HepG2 (cell line): Measurements from ENCODE around the gene BAMBI. TPM values are rescaled to one million over a fixed set of nuclear protein-coding genes. Genes with fewer than 3 reads are reported as not detected.

Experiments used
- ATAC-seq: fragments of 200-7000 bp; cut with Tn5 transposase; 3 replicates; pipeline ENCODE4 v1.9.1; 2020; ENCODE audit warnings: mild to moderate bottlenecking, moderate library complexity
- BruUV-seq: library from RNA; stranded (reverse); fragments of 400-500 nt; replicated peaks from 2 replicates; lab custom pipeline; 2021; lab: Mats Ljungman, UMichigan
- CTCF ChIA-PET: fragments of 300-600 bp; formaldehyde crosslinking; extraction: SDS; loops from one replicate; lab custom pipeline; 2021; ENCODE audit warnings: low total read pairs, inconsistent platforms, low intra/inter-chr PET ratio; lab: Yijun Ruan, JAX
- POLR2A ChIA-PET: fragments of 350-600 bp; sonication (Branson Sonifier 250); formaldehyde crosslinking; loops from one replicate; lab custom pipeline; 2020; ENCODE audit warnings: antibody characterized with exemption, inconsistent platforms; lab: Yijun Ruan, JAX
- DNase-seq: peaks from one replicate; pipeline ENCODE4 v3.0.0-alpha.2; 2015; ENCODE audit warnings: low spot score
- FAIRE-seq: peaks from 3 replicates; lab custom pipeline; 2011; peaks lifted over from hg19 to GRCh38; lab: Jason Lieb, UNC
- H2AFZ ChIP-seq: one replicate; pipeline ENCODE4 v1.6.1; 2011; ENCODE audit warnings: low read length, inconsistent platforms
- H3K27ac ChIP-seq: fragments of 300-600 bp; 3 replicates; pipeline ENCODE4 v1.8.0; 2011; ENCODE audit warnings: mixed run types, mild to moderate bottlenecking, mixed read lengths, low read length, inconsistent platforms; ENCODE audit not compliant: insufficient read depth; ENCODE audit errors: extremely low read length
- H3K27me3 ChIP-seq, 2 experiments: fragments of 200-600 bp in 1 of 2; 2 replicates in 1 of 2; 3 replicates in 1 of 2; pipeline versions ENCODE4 v1.6.0 to v1.8.0; 2011; ENCODE audit warnings: low read length in 2 of 2, mild to moderate bottlenecking in 2 of 2, moderate library complexity in 2 of 2, inconsistent platforms in 1 of 2; ENCODE audit not compliant: insufficient read depth in 2 of 2, control insufficient read depth in 1 of 2
- H3K36me3 ChIP-seq, 2 experiments: fragments of 200-600 bp in 1 of 2; replicated peaks in 1 of 2; 2 replicates in 1 of 2; 3 replicates in 1 of 2; pipeline versions ENCODE4 v1.5.1 to v1.8.0; 2011; ENCODE audit warnings: low read length in 2 of 2, inconsistent platforms in 1 of 2; ENCODE audit not compliant: insufficient read depth in 2 of 2, control insufficient read depth in 1 of 2
- H3K4me1 ChIP-seq: 2 replicates; pipeline ENCODE4 v1.5.1; 2012; ENCODE audit warnings: low read length, inconsistent platforms; ENCODE audit not compliant: insufficient read depth
- H3K4me2 ChIP-seq: 2 replicates; pipeline ENCODE4 v1.6.0; 2011; ENCODE audit warnings: low read depth, low read length, inconsistent platforms
- H3K4me3 ChIP-seq, 3 experiments: fragments of 200-600 bp in 1 of 3; sonication (generic), shearing (Covaris generic) in 1 of 3; replicated peaks in 1 of 3; 2 replicates each; pipeline ENCODE4 v1.5.1; 2011 to 2016; ENCODE audit warnings: low read length in 3 of 3, inconsistent platforms in 2 of 3, low read depth in 2 of 3, mild to moderate bottlenecking in 2 of 3, control low read depth in 1 of 3, mixed read lengths in 1 of 3; ENCODE audit not compliant: insufficient read depth in 1 of 3
- H3K79me2 ChIP-seq: one replicate; pipeline ENCODE4 v1.6.1; 2011; ENCODE audit warnings: low read length, inconsistent platforms; ENCODE audit not compliant: insufficient read depth
- H3K9ac ChIP-seq: 2 replicates; pipeline ENCODE4 v1.6.0; 2011; ENCODE audit warnings: mild to moderate bottlenecking, low read depth, low read length, inconsistent platforms; ENCODE audit not compliant: insufficient read depth
- H3K9me3 ChIP-seq: 2 replicates; pipeline ENCODE4 v1.5.1; 2012; ENCODE audit warnings: mild to moderate bottlenecking, low read length
- H4K20me1 ChIP-seq: 2 replicates; pipeline ENCODE4 v1.6.0; 2011; ENCODE audit warnings: inconsistent platforms, mild to moderate bottlenecking, low read length, moderate library complexity; ENCODE audit not compliant: insufficient read depth
- DPF2 ChIP-seq: sonication (generic); formaldehyde crosslinking; IDR thresholded peaks from 2 replicates; pipeline ENCODE4 v1.4.0; 2020; ENCODE audit warnings: mild to moderate bottlenecking, low read depth, missing genetic modification reagents, borderline replicate concordance
- EZH2 ChIP-seq: conservative IDR thresholded peaks from 2 replicates; pipeline ENCODE4 v1.6.1; 2012; ENCODE audit warnings: mild to moderate bottlenecking, low read depth, low read length, moderate library complexity
- FOSL2 ChIP-seq: sonication (generic); formaldehyde crosslinking; IDR thresholded peaks from 2 replicates; pipeline ENCODE4 v1.4.0; 2020; ENCODE audit warnings: missing genetic modification reagents
- SYNCRIP ChIP-seq: fragments of 200-400 bp; formaldehyde crosslinking; IDR thresholded peaks from 2 replicates; pipeline ENCODE4 v1.6.1; 2018; ENCODE audit warnings: mild to moderate bottlenecking, low read depth, low read length; ENCODE audit not compliant: insufficient read depth
- ZNF746 ChIP-seq: sonication (generic); formaldehyde crosslinking; IDR thresholded peaks from 2 replicates; pipeline ENCODE4 v1.8.0; 2022; ENCODE audit warnings: mild to moderate bottlenecking, missing genetic modification reagents
- WGBS: methylation state at CpG from one replicate; pipeline ENCODE4 v1.1.6; 2017; ENCODE audit warnings: low lambda C conversion rate; 5-methylcytosine and 5-hydroxymethylcytosine counted together
- in situ Hi-C: cut with HindIII; loops from 2 replicates; pipeline ENCODE4 v1.10.0; 2017; ENCODE audit warnings: low pct_unique_long_range_greater_than_20kb; ENCODE audit not compliant: extremely low pct_ligation_motif_present
- intact Hi-C: fragments of 100-400 bp; cut with micrococcal nuclease; formaldehyde crosslinking; loops from one replicate; pipeline ENCODE4 v1.10.0; 2022; ENCODE audit not compliant: unreplicated experiment
- polyA plus RNA-seq, 8 experiments: library from polyadenylated mRNA; depleted of rRNA in 3 of 8; stranded (reverse) in 7 of 8; unstranded in 1 of 8; fragments of >200 nt; fragmentation: Illumina TruSeq in 4 of 8; extraction: Trizol in 4 of 8; gene quantifications; 2 replicates each; pipeline versions ENCODE4 v1.2.1 to v1.2.3, GENCODE V29; 2011 to 2016; ENCODE audit warnings: low read depth in 4 of 8, missing spikeins in 1 of 8, mixed read lengths in 1 of 8; ENCODE audit not compliant: insufficient read depth in 1 of 8
- total RNA-seq, 5 experiments: library from RNA; depleted of rRNA; stranded (reverse); fragments of >200 nt; fragmentation: Illumina TruSeq; extraction: Trizol; gene quantifications; 2 replicates each; pipeline ENCODE4 v1.2.3, GENCODE V29; 2016; ENCODE audit warnings: low read depth in 1 of 5
- TF ChIP-seq, protein P1 (sequence below): sonication (generic); formaldehyde crosslinking; IDR thresholded peaks from 2 replicates; pipeline ENCODE4 v1.8.0; 2022; ENCODE audit warnings: mild to moderate bottlenecking, missing genetic modification reagents, borderline replicate concordance
- TF ChIP-seq, protein P2 (sequence below): sonication (generic); IDR thresholded peaks from 2 replicates; pipeline ENCODE4 v1.6.1; 2016; ENCODE audit warnings: low read depth, borderline replicate concordance
- TF ChIP-seq, protein P3 (sequence below): sonication (generic); formaldehyde crosslinking; IDR thresholded peaks from 2 replicates; pipeline ENCODE4 v1.4.0; 2020; ENCODE audit warnings: missing genetic modification reagents
- TF ChIP-seq, protein P4 (sequence below): sonication (generic); formaldehyde crosslinking; IDR thresholded peaks from 2 replicates; pipeline ENCODE4 v1.4.0; 2020; ENCODE audit warnings: missing genetic modification reagents

Gene BAMBI
- total and polyA plus RNA-seq, 2 of the 13 experiments (the other 11 are each of a cell fraction or from before 2014, with no cell fraction given) = 12.0 to 23.6 TPM

DNA sequence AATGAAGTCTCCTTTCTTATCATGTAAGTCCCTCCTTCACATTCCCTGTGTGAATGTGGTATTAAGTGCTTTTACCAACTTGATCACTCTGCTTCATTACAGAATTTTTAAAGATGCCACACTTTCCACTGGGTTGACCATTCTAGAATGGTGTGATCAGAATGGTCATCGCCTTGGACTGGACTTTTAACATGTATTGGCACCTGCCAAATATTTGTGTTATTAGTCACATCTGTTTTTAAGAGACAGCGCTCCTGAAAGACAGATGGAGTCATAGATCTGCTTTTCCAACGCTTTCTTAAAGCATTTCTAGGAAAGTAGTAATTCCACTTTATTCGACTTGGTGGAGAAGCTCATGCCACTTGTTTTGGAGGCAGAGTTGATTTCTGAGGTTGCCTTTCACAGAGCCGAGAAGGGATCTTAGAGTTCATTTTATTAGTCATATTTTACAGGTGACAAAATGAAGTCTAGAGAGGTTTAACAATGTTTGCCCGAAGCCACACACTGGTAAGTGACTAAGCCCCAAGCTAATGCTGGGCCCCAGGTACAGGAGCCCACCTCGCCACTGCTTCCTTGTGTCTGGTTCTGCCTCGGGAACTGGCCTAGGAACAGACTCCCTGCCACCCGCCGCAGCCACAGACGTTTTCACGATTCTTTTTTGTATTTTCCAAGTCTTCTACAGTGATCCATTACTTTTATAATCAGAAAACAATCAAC is 10.4 kb upstream of the BAMBI start:
- no peak overlapping the region for H3K27ac ChIP-seq
- H3K79me2 ChIP-seq = no peaks in the 10 kb centered on the region
- H3K36me3 ChIP-seq = no peaks in the 10 kb centered on the region
- no peaks in the 10 kb centered on the region for H3K9me3 ChIP-seq
- 30% methylated on average over 12 of the region's 12 CpGs for WGBS
- POLR2A ChIA-PET = no interaction called here
- H3K4me2 ChIP-seq = no peak overlapping the region
- H3K9ac ChIP-seq = no peak overlapping the region
- intact Hi-C loops = no loop called here
- in situ Hi-C loops = loop anchor here (5.0 kb wide), 1 partner anchor 465 kb away; no protein-coding TSS in a partner anchor
- no peak overlapping the region for H3K4me3 ChIP-seq
- ATAC-seq (no peak), DNase-seq (no peak), FAIRE-seq (no peak)
- H2AFZ ChIP-seq = no peak overlapping the region
- H3K27me3 ChIP-seq = peaks cover 5 to 48% of the 10 kb centered on the region in 2 experiments
- peak; percentile 53 for TF ChIP-seq FOSL2
- no peak for TF ChIP-seq SYNCRIP
- TF ChIP-seq, protein P1, sequence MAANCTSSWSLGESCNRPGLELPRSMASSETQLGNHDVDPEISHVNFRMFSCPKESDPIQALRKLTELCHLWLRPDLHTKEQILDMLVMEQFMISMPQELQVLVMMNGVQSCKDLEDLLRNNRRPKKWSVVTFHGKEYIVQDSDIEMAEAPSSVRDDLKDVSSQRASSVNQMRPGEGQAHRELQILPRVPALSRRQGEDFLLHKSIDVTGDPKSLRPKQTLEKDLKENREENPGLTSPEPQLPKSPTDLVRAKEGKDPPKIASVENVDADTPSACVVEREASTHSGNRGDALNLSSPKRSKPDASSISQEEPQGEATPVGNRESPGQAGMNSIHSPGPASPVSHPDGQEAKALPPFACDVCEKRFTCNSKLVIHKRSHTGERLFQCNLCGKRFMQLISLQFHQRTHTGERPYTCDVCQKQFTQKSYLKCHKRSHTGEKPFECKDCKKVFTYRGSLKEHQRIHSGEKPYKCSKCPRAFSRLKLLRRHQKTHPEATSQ = no peak
- H4K20me1 ChIP-seq = no peaks in the 10 kb centered on the region
- peaks cover 22% of the 10 kb centered on the region for H3K4me1 ChIP-seq
- no TSS peak for BruUV-seq
- CTCF ChIA-PET = no interaction called here

DNA sequence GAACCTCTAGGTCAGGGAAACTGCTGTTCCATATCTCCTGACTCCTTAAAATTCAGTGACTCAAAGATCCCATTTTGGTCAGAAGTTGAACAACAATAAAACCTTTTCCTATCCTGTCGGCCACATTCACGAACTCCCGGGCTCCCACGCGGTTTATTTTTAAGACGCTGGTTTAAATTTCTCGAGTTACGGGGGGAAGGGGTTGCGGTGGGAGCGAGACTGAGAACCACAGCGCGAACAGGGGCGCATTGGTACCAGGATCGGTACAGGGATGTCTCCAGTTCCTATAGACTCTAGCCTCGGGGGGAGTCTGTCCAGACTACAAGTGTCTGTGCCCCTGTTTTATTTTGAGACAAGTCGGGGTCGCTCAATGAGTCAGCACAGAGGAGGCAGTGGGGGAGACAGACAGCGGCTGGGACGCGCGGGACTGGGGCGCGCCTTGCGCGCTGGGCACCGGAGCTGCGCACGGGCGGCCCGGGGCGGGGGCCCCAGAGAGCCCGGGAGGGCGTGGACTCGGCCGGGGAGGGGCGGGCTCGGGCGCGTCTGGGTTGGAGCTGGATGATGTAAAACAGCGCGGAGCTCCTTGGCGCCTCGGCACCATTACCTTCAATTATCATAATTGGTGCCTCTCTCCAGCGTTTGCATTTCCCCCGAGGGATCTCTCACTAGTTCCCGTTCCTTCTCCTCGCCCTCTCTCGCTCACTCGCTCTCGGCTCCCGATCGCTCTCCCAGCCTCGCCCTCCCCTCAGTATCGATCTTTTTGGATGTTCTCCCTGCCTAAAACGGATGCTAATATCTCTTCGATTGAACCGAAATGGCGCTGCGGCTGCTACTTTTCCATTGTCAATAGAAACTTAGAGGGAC is 8.7 kb upstream of the BAMBI start:
- FAIRE-seq = no peak
- intact Hi-C loops = no loop called here
- TF ChIP-seq DPF2 (CRISPR knock-in tag) (no peak), EZH2 (0 out of 2 replicates have a peak, but pooled peaks have one; percentile 10), ZNF746 (CRISPR knock-in tag) (no peak)
- TF ChIP-seq, protein P2, sequence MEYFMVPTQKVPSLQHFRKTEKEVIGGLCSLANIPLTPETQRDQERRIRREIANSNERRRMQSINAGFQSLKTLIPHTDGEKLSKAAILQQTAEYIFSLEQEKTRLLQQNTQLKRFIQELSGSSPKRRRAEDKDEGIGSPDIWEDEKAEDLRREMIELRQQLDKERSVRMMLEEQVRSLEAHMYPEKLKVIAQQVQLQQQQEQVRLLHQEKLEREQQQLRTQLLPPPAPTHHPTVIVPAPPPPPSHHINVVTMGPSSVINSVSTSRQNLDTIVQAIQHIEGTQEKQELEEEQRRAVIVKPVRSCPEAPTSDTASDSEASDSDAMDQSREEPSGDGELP = no peak
- TF ChIP-seq, protein P3, sequence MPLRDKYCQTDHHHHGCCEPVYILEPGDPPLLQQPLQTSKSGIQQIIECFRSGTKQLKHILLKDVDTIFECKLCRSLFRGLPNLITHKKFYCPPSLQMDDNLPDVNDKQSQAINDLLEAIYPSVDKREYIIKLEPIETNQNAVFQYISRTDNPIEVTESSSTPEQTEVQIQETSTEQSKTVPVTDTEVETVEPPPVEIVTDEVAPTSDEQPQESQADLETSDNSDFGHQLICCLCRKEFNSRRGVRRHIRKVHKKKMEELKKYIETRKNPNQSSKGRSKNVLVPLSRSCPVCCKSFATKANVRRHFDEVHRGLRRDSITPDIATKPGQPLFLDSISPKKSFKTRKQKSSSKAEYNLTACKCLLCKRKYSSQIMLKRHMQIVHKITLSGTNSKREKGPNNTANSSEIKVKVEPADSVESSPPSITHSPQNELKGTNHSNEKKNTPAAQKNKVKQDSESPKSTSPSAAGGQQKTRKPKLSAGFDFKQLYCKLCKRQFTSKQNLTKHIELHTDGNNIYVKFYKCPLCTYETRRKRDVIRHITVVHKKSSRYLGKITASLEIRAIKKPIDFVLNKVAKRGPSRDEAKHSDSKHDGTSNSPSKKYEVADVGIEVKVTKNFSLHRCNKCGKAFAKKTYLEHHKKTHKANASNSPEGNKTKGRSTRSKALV (CRISPR knock-in tag) = peak; percentile 74; the same call in 1 of the 2 replicates
- TF ChIP-seq, protein P4, sequence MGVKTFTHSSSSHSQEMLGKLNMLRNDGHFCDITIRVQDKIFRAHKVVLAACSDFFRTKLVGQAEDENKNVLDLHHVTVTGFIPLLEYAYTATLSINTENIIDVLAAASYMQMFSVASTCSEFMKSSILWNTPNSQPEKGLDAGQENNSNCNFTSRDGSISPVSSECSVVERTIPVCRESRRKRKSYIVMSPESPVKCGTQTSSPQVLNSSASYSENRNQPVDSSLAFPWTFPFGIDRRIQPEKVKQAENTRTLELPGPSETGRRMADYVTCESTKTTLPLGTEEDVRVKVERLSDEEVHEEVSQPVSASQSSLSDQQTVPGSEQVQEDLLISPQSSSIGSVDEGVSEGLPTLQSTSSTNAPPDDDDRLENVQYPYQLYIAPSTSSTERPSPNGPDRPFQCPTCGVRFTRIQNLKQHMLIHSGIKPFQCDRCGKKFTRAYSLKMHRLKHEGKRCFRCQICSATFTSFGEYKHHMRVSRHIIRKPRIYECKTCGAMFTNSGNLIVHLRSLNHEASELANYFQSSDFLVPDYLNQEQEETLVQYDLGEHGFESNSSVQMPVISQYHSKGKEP (CRISPR knock-in tag) = no peak

More for the DNA sequence above, 8.7 kb upstream of the BAMBI start:
- no peak overlapping the region for H2AFZ ChIP-seq
- POLR2A ChIA-PET = no interaction called here
- H3K9me3 ChIP-seq = no peaks in the 10 kb centered on the region
- H3K9ac ChIP-seq = no peak overlapping the region
- H3K79me2 ChIP-seq = no peaks in the 10 kb centered on the region
- H3K4me3 ChIP-seq = peak overlapping the region in 2 of 3 experiments; percentile 34 to 50; a peak in 3 of 6 replicates
- DNase-seq = no peak
- BruUV-seq = no TSS peak
- H3K4me2 ChIP-seq = peak overlapping the region; percentile 69
- no peaks in the 10 kb centered on the region for H4K20me1 ChIP-seq
- in situ Hi-C loops = loop anchor here (5.0 kb wide), 1 partner anchor 464 kb away; no protein-coding TSS in a partner anchor
- peaks cover 22% of the 10 kb centered on the region for H3K4me1 ChIP-seq
- H3K27me3 ChIP-seq = peaks cover 5 to 52% of the 10 kb centered on the region in 2 experiments
- CTCF ChIA-PET = no interaction called here
- no peaks in the 10 kb centered on the region for H3K36me3 ChIP-seq
- WGBS = 14% methylated on average over 43 of the region's 59 CpGs
- ATAC-seq = peak; percentile 65
- no peak overlapping the region for H3K27ac ChIP-seq
